ENCODE results near the gene ZFYVE9.

The ZFYVE9 gene

DNA sequence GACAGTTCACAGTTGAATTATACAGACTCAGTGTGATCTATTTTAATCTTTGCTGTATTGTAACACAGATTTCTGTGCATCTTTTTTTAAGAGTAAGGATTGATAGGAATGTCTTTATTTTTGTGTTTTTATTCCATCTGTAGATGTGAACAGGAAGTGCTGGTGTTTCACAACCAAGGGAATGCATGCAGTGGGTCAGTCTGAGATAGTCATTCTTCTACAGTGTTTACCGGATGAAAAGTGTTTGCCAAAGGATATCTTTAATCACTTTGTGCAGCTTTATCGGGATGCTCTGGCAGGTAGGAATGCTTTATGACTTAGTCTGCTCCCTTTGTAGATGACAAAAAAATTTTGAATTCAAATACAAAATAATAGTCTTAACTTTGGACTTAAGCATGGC, 139.6 kb downstream of the ZFYVE9 start:
- Mint-ChIP-seq H3K4me3 (no peak overlapping the region), H3K4me1 (ENCODE audit: low read depth) (no peaks in the 10 kb centered on the region), H3K27ac (no peak overlapping the region), H3K36me3 (ENCODE audit: low read depth) (peaks cover 15% of the 10 kb centered on the region), H3K27me3 (no peaks in the 10 kb centered on the region), H3K9me3 (no peaks in the 10 kb centered on the region)

DNA sequence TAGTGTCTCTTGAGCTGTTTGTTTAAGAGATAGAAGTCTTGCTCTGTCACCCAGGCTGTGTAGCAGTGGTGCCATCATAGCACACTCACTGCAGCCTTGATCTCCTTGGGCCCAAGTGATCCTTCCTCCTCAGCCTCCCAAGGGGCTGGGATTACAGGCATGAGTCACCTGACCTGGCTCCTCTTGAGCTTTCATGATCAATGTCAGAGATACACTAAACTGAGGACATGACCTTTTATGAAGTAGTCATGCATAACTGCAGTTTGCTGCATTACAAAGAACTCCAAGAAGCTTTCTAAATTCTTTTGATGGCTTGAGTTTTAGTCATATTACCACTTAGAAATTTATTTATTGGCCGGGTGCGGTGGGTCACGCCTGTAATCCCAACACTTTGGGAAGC, 146.4 kb downstream of the ZFYVE9 start:
- H3K4me3 Mint-ChIP-seq = no peak overlapping the region
- no peaks in the 10 kb centered on the region for H3K9me3 Mint-ChIP-seq

DNA sequence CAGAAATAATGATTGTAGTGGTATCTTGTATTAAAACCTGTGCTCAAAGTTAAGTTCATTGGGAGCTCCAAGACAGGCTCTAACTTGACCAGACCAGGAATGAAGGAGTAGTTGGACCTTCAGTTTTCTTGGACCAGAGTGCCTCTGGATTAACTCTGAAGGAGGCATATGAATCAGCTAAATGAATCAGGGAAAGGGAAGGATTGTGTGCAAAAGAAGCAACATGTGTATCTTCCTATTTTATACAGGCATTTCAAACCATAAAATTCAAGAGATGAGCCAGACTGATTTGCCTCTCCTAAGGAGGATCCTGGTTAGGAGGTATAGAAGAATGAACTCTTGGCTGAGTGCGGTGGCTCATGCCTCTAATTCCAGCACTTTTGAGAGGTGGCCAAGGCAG, 152.7 kb downstream of the ZFYVE9 start:
- peaks cover 7% of the 10 kb centered on the region for H3K36me3 Mint-ChIP-seq (ENCODE audit: low read depth)
- H3K27ac Mint-ChIP-seq = peak overlapping the region; percentile 10
- H3K27me3 Mint-ChIP-seq = no peaks in the 10 kb centered on the region
- H3K4me3 Mint-ChIP-seq = no peak overlapping the region
- no peaks in the 10 kb centered on the region for H3K9me3 Mint-ChIP-seq
- no peaks in the 10 kb centered on the region for H3K4me1 Mint-ChIP-seq (ENCODE audit: low read depth)

More for the DNA sequence above, 146.4 kb downstream of the ZFYVE9 start:
- Mint-ChIP-seq H3K4me1 (ENCODE audit: low read depth) (no peaks in the 10 kb centered on the region), H3K27ac (no peak overlapping the region), H3K36me3 (ENCODE audit: low read depth) (peaks cover 4% of the 10 kb centered on the region), H3K27me3 (no peaks in the 10 kb centered on the region)

DNA sequence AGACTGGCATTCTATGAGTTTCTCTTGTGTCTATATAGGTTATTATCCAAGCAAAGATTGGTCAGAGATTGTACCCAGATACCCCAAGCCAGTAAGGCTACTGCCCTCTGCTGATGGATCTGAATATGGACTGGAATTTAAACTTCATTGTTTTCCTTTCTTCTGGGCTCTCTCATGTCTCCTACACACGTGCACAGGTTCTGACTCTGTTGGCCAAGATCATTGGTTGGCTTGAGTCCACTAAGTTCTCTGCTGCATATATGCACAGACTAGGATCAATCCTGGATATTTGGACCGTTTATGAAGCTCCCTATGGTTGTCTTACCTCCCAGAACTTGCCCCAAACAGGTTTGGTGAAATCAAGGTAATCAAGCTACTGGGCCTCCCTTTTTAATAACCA, 154.5 kb downstream of the ZFYVE9 start:
- Mint-ChIP-seq H3K9me3 (no peaks in the 10 kb centered on the region), H3K27ac (no peak overlapping the region), H3K27me3 (no peaks in the 10 kb centered on the region), H3K36me3 (ENCODE audit: low read depth) (peaks cover 7% of the 10 kb centered on the region), H3K4me3 (no peak overlapping the region), H3K4me1 (ENCODE audit: low read depth) (no peaks in the 10 kb centered on the region)

- Mint-ChIP-seq H3K36me3 (ENCODE audit: low read depth) (peaks cover 4% of the 10 kb centered on the region), H3K9me3 (no peaks in the 10 kb centered on the region), H3K4me3 (no peak overlapping the region), H3K4me1 (ENCODE audit: low read depth) (no peaks in the 10 kb centered on the region), H3K27ac (no peak overlapping the region), H3K27me3 (no peaks in the 10 kb centered on the region)
Observed at GRCh38 chr1:52305417-52306226, 163.7 kb downstream of the ZFYVE9 start.

- Mint-ChIP-seq H3K4me3 (no peak overlapping the region), H3K27me3 (no peaks in the 10 kb centered on the region), H3K27ac (no peak overlapping the region), H3K9me3 (no peaks in the 10 kb centered on the region), H3K36me3 (ENCODE audit: low read depth) (peaks cover 8% of the 10 kb centered on the region), H3K4me1 (ENCODE audit: low read depth) (no peaks in the 10 kb centered on the region)
Observed at GRCh38 chr1:52306227-52307006, 164.5 kb downstream of the ZFYVE9 start.

DNA sequence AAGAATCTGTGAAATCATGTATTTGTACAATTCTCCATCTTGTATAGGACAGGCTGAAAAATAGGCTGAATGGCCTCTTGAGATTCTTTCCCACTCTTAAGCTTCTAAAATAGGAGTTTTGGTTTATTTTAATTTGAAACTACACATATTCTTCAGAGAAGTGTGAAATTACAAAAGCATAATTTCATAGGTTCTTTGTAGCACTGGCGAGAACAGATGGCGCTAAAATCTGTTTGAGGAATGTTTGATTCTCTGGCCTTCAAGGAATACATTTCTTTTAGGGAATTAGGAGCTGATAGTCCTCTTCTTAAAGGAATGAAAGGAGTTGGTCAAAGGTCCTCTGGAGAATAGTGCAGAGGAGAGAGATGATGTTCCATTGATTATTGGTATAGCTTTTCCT, 179.2 kb downstream of the ZFYVE9 start:
- Mint-ChIP-seq H3K4me3 (no peak overlapping the region), H3K27ac (no peak overlapping the region), H3K36me3 (ENCODE audit: low read depth) (no peaks in the 10 kb centered on the region), H3K4me1 (ENCODE audit: low read depth) (no peaks in the 10 kb centered on the region), H3K27me3 (no peaks in the 10 kb centered on the region), H3K9me3 (no peaks in the 10 kb centered on the region)

DNA sequence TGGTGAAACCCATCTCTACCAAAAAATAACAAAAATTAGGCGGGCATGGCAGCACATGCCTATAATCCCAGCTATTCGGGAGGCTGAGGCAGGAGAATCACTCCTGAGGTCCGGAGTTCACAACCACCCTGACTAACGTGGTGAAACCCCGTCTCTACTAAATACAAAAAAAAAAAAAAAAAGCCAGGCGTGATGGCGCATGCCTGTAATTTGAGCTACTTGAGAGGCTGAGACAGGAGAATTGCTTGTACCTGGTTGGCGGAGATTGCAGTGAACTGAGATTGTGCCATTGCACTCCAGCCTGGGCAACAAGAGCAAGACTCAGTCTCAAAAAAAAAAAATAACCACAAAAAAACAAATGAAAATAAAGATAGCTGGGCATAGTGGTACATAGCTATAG, 181.8 kb downstream of the ZFYVE9 start:
- Mint-ChIP-seq H3K36me3 (ENCODE audit: low read depth) (no peaks in the 10 kb centered on the region), H3K27ac (no peak overlapping the region), H3K9me3 (no peaks in the 10 kb centered on the region), H3K4me3 (no peak overlapping the region), H3K27me3 (no peaks in the 10 kb centered on the region), H3K4me1 (ENCODE audit: low read depth) (no peaks in the 10 kb centered on the region)

- no peaks in the 10 kb centered on the region for H3K4me1 Mint-ChIP-seq (ENCODE audit: low read depth)
- H3K27ac Mint-ChIP-seq = no peak overlapping the region
- H3K9me3 Mint-ChIP-seq = no peaks in the 10 kb centered on the region
- no peaks in the 10 kb centered on the region for H3K27me3 Mint-ChIP-seq
- H3K4me3 Mint-ChIP-seq = no peak overlapping the region
- no peaks in the 10 kb centered on the region for H3K36me3 Mint-ChIP-seq (ENCODE audit: low read depth)
Observed at GRCh38 chr1:52325786-52326185, 183.9 kb downstream of the ZFYVE9 start.

GRCh38 chr1:52328615-52329014, 186.7 kb downstream of the ZFYVE9 start:
- no peaks in the 10 kb centered on the region for H3K36me3 Mint-ChIP-seq (ENCODE audit: low read depth)
- H3K4me1 Mint-ChIP-seq (ENCODE audit: low read depth) = no peaks in the 10 kb centered on the region
- no peak overlapping the region for H3K27ac Mint-ChIP-seq
- H3K27me3 Mint-ChIP-seq = no peaks in the 10 kb centered on the region
- no peaks in the 10 kb centered on the region for H3K9me3 Mint-ChIP-seq
- no peak overlapping the region for H3K4me3 Mint-ChIP-seq

- no peaks in the 10 kb centered on the region for H3K4me1 Mint-ChIP-seq (ENCODE audit: low read depth)
- H3K9me3 Mint-ChIP-seq = no peaks in the 10 kb centered on the region
- H3K27me3 Mint-ChIP-seq = no peaks in the 10 kb centered on the region
- no peak overlapping the region for H3K4me3 Mint-ChIP-seq
- H3K36me3 Mint-ChIP-seq (ENCODE audit: low read depth) = peaks cover 9% of the 10 kb centered on the region
- H3K27ac Mint-ChIP-seq = no peak overlapping the region
Observed at GRCh38 chr1:52332411-52332810, 190.5 kb downstream of the ZFYVE9 start.

DNA sequence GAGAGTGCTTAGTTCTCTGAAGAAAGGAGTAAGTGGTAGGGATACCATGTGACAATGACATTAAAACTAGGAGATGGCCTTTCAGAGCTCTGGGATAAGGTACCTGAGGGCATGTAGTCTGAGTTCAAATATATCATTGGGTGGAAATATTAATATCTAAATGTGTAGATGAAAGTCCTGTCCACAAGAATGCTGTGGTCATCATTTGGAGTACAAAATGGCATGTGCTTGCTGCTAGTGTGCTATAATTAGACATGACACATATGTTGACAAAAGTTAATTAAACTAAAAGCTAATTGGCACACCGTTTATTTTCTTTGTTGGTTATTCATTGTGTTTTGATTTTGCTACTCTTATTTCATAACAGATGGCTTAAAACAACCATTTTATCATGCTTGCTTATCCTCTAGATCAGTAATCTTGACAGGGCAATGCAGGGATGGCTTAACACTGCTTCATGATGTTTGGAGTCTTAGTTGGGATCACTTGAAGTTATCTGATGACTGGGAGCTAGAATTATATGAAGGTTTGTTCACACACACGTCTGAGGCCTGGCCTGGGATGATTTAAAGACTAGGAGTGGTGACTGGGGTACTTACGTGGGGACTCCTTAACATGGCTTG, 193.1 kb downstream of the ZFYVE9 start:
- peaks cover 9% of the 10 kb centered on the region for H3K36me3 Mint-ChIP-seq (ENCODE audit: low read depth)
- no peaks in the 10 kb centered on the region for H3K4me1 Mint-ChIP-seq (ENCODE audit: low read depth)
- H3K4me3 Mint-ChIP-seq = no peak overlapping the region
- H3K27ac Mint-ChIP-seq = no peak overlapping the region
- no peaks in the 10 kb centered on the region for H3K9me3 Mint-ChIP-seq
- no peaks in the 10 kb centered on the region for H3K27me3 Mint-ChIP-seq

DNA sequence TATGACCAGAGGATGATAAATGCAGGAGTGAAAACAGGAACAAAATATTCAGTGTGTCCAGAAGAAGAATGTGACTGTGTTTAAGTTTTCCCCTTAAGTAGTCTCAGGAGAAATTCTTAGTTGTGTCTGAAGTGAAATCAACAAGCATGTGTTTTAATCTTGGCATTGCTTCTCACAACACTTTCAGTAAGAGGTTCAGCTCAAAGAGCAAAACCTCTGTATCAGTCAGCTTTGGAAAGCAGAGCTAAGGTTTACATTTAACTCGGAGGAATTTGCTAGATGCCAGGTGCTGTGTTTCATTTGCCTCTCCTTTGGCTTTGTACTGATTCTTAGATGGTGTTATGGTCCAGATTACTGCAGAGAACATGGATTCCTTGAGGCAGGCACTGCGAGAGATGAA, 195.6 kb downstream of the ZFYVE9 start:
- peaks cover 9% of the 10 kb centered on the region for H3K36me3 Mint-ChIP-seq (ENCODE audit: low read depth)
- H3K4me1 Mint-ChIP-seq (ENCODE audit: low read depth) = no peaks in the 10 kb centered on the region
- H3K27me3 Mint-ChIP-seq = no peaks in the 10 kb centered on the region
- H3K4me3 Mint-ChIP-seq = no peak overlapping the region
- no peaks in the 10 kb centered on the region for H3K9me3 Mint-ChIP-seq
- H3K27ac Mint-ChIP-seq = no peak overlapping the region

DNA sequence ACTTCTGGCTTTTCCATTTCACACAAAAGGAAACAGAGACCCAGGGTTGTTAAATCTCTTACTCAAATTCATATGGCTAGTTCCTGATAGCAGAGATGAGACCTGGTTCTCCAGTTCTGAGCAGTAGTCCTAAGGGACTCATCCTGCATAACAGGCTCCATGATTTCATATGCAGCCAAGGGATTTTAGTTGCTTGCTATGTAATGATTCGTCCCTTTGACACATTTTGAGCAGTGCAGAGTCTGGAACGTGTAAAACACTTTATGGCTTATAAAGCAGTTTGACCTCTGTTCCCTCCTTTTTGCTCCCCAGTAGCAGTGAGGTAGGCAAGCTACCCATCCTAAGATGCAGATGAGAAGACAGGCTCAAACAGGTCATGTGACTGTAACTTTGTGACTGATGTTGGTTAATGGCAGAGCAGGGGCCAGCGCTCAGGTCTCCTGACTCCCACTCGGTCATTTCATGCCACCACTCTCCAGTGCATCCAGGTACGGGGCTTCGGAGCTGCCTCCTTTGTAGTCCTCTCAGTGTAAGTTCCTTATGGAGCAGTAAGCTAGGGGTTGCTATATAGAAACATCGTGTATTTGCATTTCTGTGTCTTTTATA, 199.9 kb downstream of the ZFYVE9 start:
- H3K4me1 Mint-ChIP-seq (ENCODE audit: low read depth) = no peaks in the 10 kb centered on the region
- no peaks in the 10 kb centered on the region for H3K36me3 Mint-ChIP-seq (ENCODE audit: low read depth)
- H3K4me3 Mint-ChIP-seq = no peak overlapping the region
- H3K27me3 Mint-ChIP-seq = no peaks in the 10 kb centered on the region
- no peaks in the 10 kb centered on the region for H3K9me3 Mint-ChIP-seq
- H3K27ac Mint-ChIP-seq = no peak overlapping the region

- H3K4me3 Mint-ChIP-seq = no peak overlapping the region
- no peaks in the 10 kb centered on the region for H3K9me3 Mint-ChIP-seq
- H3K36me3 Mint-ChIP-seq (ENCODE audit: low read depth) = peaks cover 4% of the 10 kb centered on the region
- no peak overlapping the region for H3K27ac Mint-ChIP-seq
- H3K27me3 Mint-ChIP-seq = no peaks in the 10 kb centered on the region
- peaks cover 2% of the 10 kb centered on the region for H3K4me1 Mint-ChIP-seq (ENCODE audit: low read depth)
Observed at GRCh38 chr1:52343979-52344378, 202.1 kb downstream of the ZFYVE9 start.
